Heart left ventricle (tissue), 16 donors: ENCODE results near the gene MCC. TPM values are rescaled to one million over a fixed set of nuclear protein-coding genes. Genes with fewer than 3 reads are reported as not detected.

Experiments
- ATAC-seq, 4 donors: fragments of 200-7000 bp; cut with Tn5 transposase; one replicate each; pipeline ENCODE4 v1.9.1; 2020 to 2022; ENCODE audit warnings: moderate library complexity in 4 of 4, mild to moderate bottlenecking in 3 of 4, moderate number of reproducible peaks in 1 of 4
- DNase-seq, 5 donors: peaks; one replicate each; pipeline ENCODE4 v3.0.0-alpha.2; 2020
- H3K27ac ChIP-seq, 12 donors: fragments of 200-600 bp; sonication (generic) in 4 of 12; one replicate each; pipeline versions ENCODE4 v1.5.0 to v1.8.0; 2016 to 2022; ENCODE audit warnings: mild to moderate bottlenecking in 2 of 12
- H3K27me3 ChIP-seq, 9 donors: fragments of 200-600 bp; sonication (generic) in 2 of 9; one replicate each; pipeline versions ENCODE4 v1.5.1 to v1.8.0; 2016 to 2022; ENCODE audit warnings: mild to moderate bottlenecking in 3 of 9
- H3K36me3 ChIP-seq, 9 donors: fragments of 200-600 bp; sonication (generic) in 2 of 9; one replicate each; pipeline versions ENCODE4 v1.5.0 to v1.8.0; 2018 to 2022; ENCODE audit warnings: mild to moderate bottlenecking in 2 of 9
- H3K4me1 ChIP-seq, 12 donors: fragments of 200-600 bp; sonication (generic) in 4 of 12; one replicate each; pipeline versions ENCODE4 v1.5.0 to v1.8.0; 2016 to 2022; ENCODE audit warnings: mild to moderate bottlenecking in 3 of 12
- H3K4me3 ChIP-seq, 12 donors: fragments of 200-600 bp; sonication (generic) in 4 of 12; one replicate each; pipeline versions ENCODE4 v1.5.0 to v1.8.0; 2017 to 2022; ENCODE audit warnings: mild to moderate bottlenecking in 9 of 12, moderate library complexity in 4 of 12
- H3K9me3 ChIP-seq, 12 donors: fragments of 200-600 bp; sonication (generic) in 4 of 12; one replicate each; pipeline versions ENCODE4 v1.5.0 to v1.8.0; 2016 to 2022; ENCODE audit warnings: mild to moderate bottlenecking in 1 of 12
- CTCF ChIP-seq, 12 donors: fragments of 200-600 bp; sonication (generic) in 4 of 12; IDR thresholded peaks; one replicate each; pipeline versions ENCODE4 v1.5.0 to v1.8.0; 2018 to 2022; ENCODE audit warnings: antibody characterized with exemption in 12 of 12, mild to moderate bottlenecking in 5 of 12
- POLR2A ChIP-seq, 2 donors: fragments of 450-650 bp; IDR thresholded peaks; one replicate each; pipeline ENCODE4 v1.6.1; 2017; ENCODE audit warnings: antibody characterized with exemption in 2 of 2, mild to moderate bottlenecking in 2 of 2, moderate library complexity in 2 of 2
- WGBS, 4 donors: extraction: QIAGEN DNeasy Blood & Tissue Kit in 2 of 4; methylation state at CpG; one replicate each; pipeline versions ENCODE4 v1.1.5 to v1.1.7; 2013 to 2018; 5-methylcytosine and 5-hydroxymethylcytosine counted together
- intact Hi-C, 10 donors: fragments of 100-400 bp; cut with DNase I; formaldehyde crosslinking; loops; one replicate each; pipeline versions ENCODE4 v1.11.1 to v1.14.2; 2022
- polyA plus RNA-seq, 2 donors: library from polyadenylated mRNA; stranded (reverse); fragments of 200-250 nt; gene quantifications; one replicate each; pipeline ENCODE4 v1.2.3, GENCODE V29; 2013
- total RNA-seq, 9 donors: library from RNA; depleted of rRNA in 2 of 9; stranded (reverse); fragments of >200 nt in 2 of 9; fragmentation: NEBNext Ultra II Directional in 3 of 9; extraction: Animal tissue kit (Norgen Biotek cat#: 25700) in 3 of 9; gene quantifications; one replicate each; pipeline versions ENCODE4 v1.1.0 to v1.2.4, GENCODE V29; 2016 to 2023
- donor health status: ischemic (EF 13 %, LVEDD 7.1; RV severe dilation, severe dysfunction).
- donor health status: healthy with polysubstance abuse.
- donor health status: DM: no; HTN: yes; CAD: no.
- donor health status: DM: no; HTN: no; CAD: no.
- donor health status: ischemic (EF 25% LVEDD 6.9; RV normal size, moderate dysfunction).
- donor health status: ischemic (EF 25% LVEDD 5.7; RV mildly dilated, moderate dysfunction).
- donor health status: healthy.
- donor health status: DM: yes; HTN: yes; CAD: no.
- donor health status: ischemic (EF 35%, LVEDD 5.7; RV mildly dilated, moderate dysfunction).
- donor health status: nonischemic (EF 11% LVEDD 7.7; RV severe dilation, severe dysfunction).
- donor health status: DM: yes; HTN: yes; CAD: no.
- donor health status: PGD.
- donor health status: ischemic (EF 29% LVEDD 5.4; RV normal size, mild dysfunction).
- donor health status: nonischemic (EF 23%, LVEDD 6.1; RV moderate dilation, normal function).

MCC gene
- total and polyA plus RNA-seq, 11 donors, result 6.1 to 33.8 (median 24.3) TPM

- peaks cover 0 to 39% (median 14%) of the 10 kb centered on the region in 12 donors for H3K4me1 ChIP-seq
- peak; percentile 35 to 84 (median 70) for ATAC-seq
- H3K27ac ChIP-seq, result peak overlapping the region in 4 of 12 donors; percentile 19 to 51 (median 32)
- no peaks in the 10 kb centered on the region for H3K27me3 ChIP-seq
- no peak overlapping the region for H3K4me3 ChIP-seq
- TF ChIP-seq CTCF (IDR thresholded peaks at IDR 0.05) (no peak), POLR2A (IDR thresholded peaks at IDR 0.05) (no peak)
- peaks cover 0 to 42% (median 29%) of the 10 kb centered on the region in 9 donors for H3K36me3 ChIP-seq
- 85 to 91% (median 88%) methylated on average over 13 of the region's 13 CpGs for WGBS, 4 donors
- intact Hi-C loops, result loop anchor here in 1 of 10 donors (5.0 kb wide), 1 partner anchor 168 kb away; no protein-coding TSS in a partner anchor
- no peaks in the 10 kb centered on the region for H3K9me3 ChIP-seq
- DNase-seq, result peak in 1 of 5 donors; percentile 62
Measured at GRCh38 chr5:113034182-113034773, 454.0 kb downstream of the MCC start.

DNA sequence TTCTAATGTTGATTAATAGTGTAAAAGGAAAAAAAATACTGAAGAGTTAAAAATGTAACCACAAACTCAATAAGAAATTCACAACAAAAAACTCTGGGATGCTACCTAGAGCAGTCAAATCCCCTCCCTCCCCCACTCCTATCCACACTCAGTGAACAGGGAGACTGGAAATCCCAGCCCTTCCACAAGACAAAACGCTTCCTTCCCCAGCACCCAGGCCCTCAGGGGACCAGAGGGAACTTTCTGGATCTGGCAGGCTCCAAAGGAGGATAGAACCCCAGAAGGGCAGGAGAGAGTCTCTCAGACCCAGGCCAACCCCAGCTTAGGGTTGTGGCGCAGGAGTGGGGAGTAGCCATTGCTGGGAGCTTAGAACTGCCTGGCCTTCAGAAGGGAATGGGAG lies 456.7 kb downstream of the MCC start:
- no peaks in the 10 kb centered on the region for H3K27me3 ChIP-seq
- DNase-seq (no peak), ATAC-seq (peak in 1 of 4 donors; percentile 12)
- no peak overlapping the region for H3K4me3 ChIP-seq
- peaks cover 0 to 43% (median 31%) of the 10 kb centered on the region in 9 donors for H3K36me3 ChIP-seq
- intact Hi-C loops, result loop anchor here in 1 of 10 donors (5.0 kb wide), 1 partner anchor 171 kb away; no protein-coding TSS in a partner anchor
- TF ChIP-seq CTCF (IDR thresholded peaks at IDR 0.05), result no peak
- TF ChIP-seq POLR2A (IDR thresholded peaks at IDR 0.05), result no peak
- H3K4me1 ChIP-seq, result peaks cover 0 to 39% (median 14%) of the 10 kb centered on the region in 12 donors
- WGBS, 4 donors, result 76 to 91% (median 78%) methylated on average over 2 of the region's 2 CpGs
- H3K27ac ChIP-seq, result no peak overlapping the region
- H3K9me3 ChIP-seq, result no peaks in the 10 kb centered on the region

- peaks cover 0 to 43% (median 32%) of the 10 kb centered on the region in 9 donors for H3K36me3 ChIP-seq
Measured at GRCh38 chr5:113031104-113031503, 457.1 kb downstream of the MCC start.

More at GRCh38 chr5:113031104-113031503, 457.1 kb downstream of the MCC start:
- intact Hi-C loops, result loop anchor here in 1 of 10 donors (5.0 kb wide), 1 partner anchor 171 kb away; no protein-coding TSS in a partner anchor
- Histone ChIP-seq H3K4me3 (no peak overlapping the region), H3K9me3 (no peaks in the 10 kb centered on the region), H3K27me3 (no peaks in the 10 kb centered on the region), H3K4me1 (peaks cover 0 to 39% (median 14%) of the 10 kb centered on the region in 12 donors), H3K27ac (no peak overlapping the region)
- no peak for DNase-seq
- 69 to 86% (median 84%) methylated on average over 7 to 8 of the region's 8 CpGs for WGBS, 4 donors
- ATAC-seq, result no peak
- TF ChIP-seq CTCF (IDR thresholded peaks at IDR 0.05) (no peak), POLR2A (IDR thresholded peaks at IDR 0.05) (no peak)
